ENCODE measurements around the gene ACRBP. TPM values are rescaled to one million over a fixed set of nuclear protein-coding genes. Genes with fewer than 3 reads are reported as not detected.

Gene ACRBP
- total and polyA plus RNA-seq, 2 donors (not counting 1 experiment from before 2014, with no cell fraction given), result 10.7 to 12.3 TPM

GRCh38 chr12:6666211-6666610 lies 19.0 kb upstream of the ACRBP start:
- Mint-ChIP-seq H3K27me3 (no peaks in the 10 kb centered on the region), H3K4me1 (peaks cover 17% of the 10 kb centered on the region), H3K4me3 (no peak overlapping the region), H3K27ac (peak overlapping the region; percentile 32), H3K9me3 (ENCODE audit: insufficient read depth) (no peaks in the 10 kb centered on the region)
- H3K4me2 ChIP-seq (replicated peaks; ENCODE audit: low read depth, low read length, poor library complexity, severe bottlenecking), result no peak overlapping the region
- no CpG with 5 or more reads among the region's 2 CpGs for WGBS (ENCODE audit: insufficient coverage)
- POLR2A ChIA-PET, result interaction anchor here (0.5 to 0.9 kb wide), 2 partner anchors 38 to 58 kb away, joined by 3 to 5 read pairs; partner anchors contain the start of gene COPS7A
- peaks cover 21% of the 10 kb centered on the region for H3K79me2 ChIP-seq (ENCODE audit: control insufficient read depth, insufficient read depth, low read length)
- DNase-seq, result no peak
- no peak overlapping the region for H2AFZ ChIP-seq (ENCODE audit: insufficient read depth, low read depth, low read length, poor library complexity, severe bottlenecking)
- ATAC-seq (ENCODE audit: low read depth), result no peak
- H3K36me3 ChIP-seq (replicated peaks in 1 of 2; ENCODE audit: control extremely low read depth in 1 of 2, control insufficient read depth in 1 of 2, extremely low read depth in 1 of 2, insufficient read depth in 2 of 2, low read length in 1 of 2), result peaks cover 5 to 47% of the 10 kb centered on the region in 2 experiments
- CTCF ChIA-PET, result interaction anchor here (1.4 to 1.5 kb wide), 2 partner anchors 18 to 58 kb away, joined by 3 to 9 read pairs; partner anchors contain the start of gene COPS7A
- TF ChIP-seq, protein P1, sequence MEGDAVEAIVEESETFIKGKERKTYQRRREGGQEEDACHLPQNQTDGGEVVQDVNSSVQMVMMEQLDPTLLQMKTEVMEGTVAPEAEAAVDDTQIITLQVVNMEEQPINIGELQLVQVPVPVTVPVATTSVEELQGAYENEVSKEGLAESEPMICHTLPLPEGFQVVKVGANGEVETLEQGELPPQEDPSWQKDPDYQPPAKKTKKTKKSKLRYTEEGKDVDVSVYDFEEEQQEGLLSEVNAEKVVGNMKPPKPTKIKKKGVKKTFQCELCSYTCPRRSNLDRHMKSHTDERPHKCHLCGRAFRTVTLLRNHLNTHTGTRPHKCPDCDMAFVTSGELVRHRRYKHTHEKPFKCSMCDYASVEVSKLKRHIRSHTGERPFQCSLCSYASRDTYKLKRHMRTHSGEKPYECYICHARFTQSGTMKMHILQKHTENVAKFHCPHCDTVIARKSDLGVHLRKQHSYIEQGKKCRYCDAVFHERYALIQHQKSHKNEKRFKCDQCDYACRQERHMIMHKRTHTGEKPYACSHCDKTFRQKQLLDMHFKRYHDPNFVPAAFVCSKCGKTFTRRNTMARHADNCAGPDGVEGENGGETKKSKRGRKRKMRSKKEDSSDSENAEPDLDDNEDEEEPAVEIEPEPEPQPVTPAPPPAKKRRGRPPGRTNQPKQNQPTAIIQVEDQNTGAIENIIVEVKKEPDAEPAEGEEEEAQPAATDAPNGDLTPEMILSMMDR (IDR thresholded peaks at IDR 0.05), result no peak
- no peak for TF ChIP-seq EZH2 (IDR thresholded peaks at IDR 0.05; ENCODE audit: borderline replicate concordance, insufficient read depth, low read depth, low read length, poor library complexity, severe bottlenecking)
- no peak overlapping the region for H3K4me3 ChIP-seq (ENCODE audit: control extremely low read depth in 1 of 5, extremely low read depth in 1 of 5, insufficient read depth in 1 of 5, low read depth in 2 of 5, low read length in 4 of 5)
- peaks cover 15 to 19% of the 10 kb centered on the region in 2 donors for H3K4me1 ChIP-seq (ENCODE audit: control insufficient read depth in 2 of 2, insufficient read depth in 2 of 2, low read length in 2 of 2)
- intact Hi-C loops (cut with micrococcal nuclease), result no loop called here
- H3K27me3 ChIP-seq (replicated peaks in 1 of 4; ENCODE audit: control extremely low read depth in 1 of 4, control insufficient read depth in 3 of 4, insufficient read depth in 4 of 4, low read length in 3 of 4), result no peaks in the 10 kb centered on the region
- H3K9me3 ChIP-seq (ENCODE audit: control extremely low read depth in 1 of 3, control insufficient read depth in 2 of 3, insufficient read depth in 1 of 3, low read length in 2 of 3), result no peaks in the 10 kb centered on the region
- no peak overlapping the region for H3K9ac ChIP-seq (ENCODE audit: low read length)
- peaks cover 6% of the 10 kb centered on the region for H4K20me1 ChIP-seq (ENCODE audit: control insufficient read depth, insufficient read depth, low read length, poor library complexity, severe bottlenecking)
- no peak overlapping the region for H3K27ac ChIP-seq (ENCODE audit: low read length in 2 of 2)

DNA sequence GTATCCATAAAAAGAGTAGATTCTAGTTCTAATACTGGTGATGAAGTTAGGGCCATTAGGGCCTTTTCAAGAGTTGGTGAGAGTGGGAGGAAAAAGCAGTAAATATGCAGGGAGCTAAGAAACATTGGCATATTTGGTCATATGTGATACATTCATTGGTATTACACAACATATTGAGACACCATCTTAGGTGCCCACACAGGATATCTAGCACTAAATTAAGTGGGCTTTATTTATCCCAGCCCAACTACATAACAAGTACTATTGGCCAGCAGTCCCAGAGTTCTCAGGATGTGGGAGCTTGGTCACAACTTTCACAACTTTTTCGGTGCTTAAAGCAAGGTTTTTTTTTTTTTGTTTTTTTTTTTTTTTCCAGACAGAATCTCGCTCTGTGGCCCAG lies 17.7 kb upstream of the ACRBP start:
- POLR2A ChIA-PET, result interaction anchor here (0.6 to 1.6 kb wide), 2 partner anchors 24 to 59 kb away, joined by 3 to 4 read pairs; partner anchors contain the start of gene COPS7A
- H3K9ac ChIP-seq (ENCODE audit: low read length), result no peak overlapping the region
- no peaks in the 10 kb centered on the region for H3K9me3 ChIP-seq (ENCODE audit: control extremely low read depth in 1 of 3, control insufficient read depth in 2 of 3, insufficient read depth in 1 of 3, low read length in 2 of 3)
- H3K4me3 ChIP-seq (ENCODE audit: control extremely low read depth in 1 of 5, extremely low read depth in 1 of 5, insufficient read depth in 1 of 5, low read depth in 2 of 5, low read length in 4 of 5), result no peak overlapping the region
- H3K27me3 ChIP-seq (replicated peaks in 1 of 4; ENCODE audit: control extremely low read depth in 1 of 4, control insufficient read depth in 3 of 4, insufficient read depth in 4 of 4, low read length in 3 of 4), result no peaks in the 10 kb centered on the region
- peaks cover 0 to 34% of the 10 kb centered on the region in 2 experiments for H3K36me3 ChIP-seq (replicated peaks in 1 of 2; ENCODE audit: control extremely low read depth in 1 of 2, control insufficient read depth in 1 of 2, extremely low read depth in 1 of 2, insufficient read depth in 2 of 2, low read length in 1 of 2)
- ATAC-seq (ENCODE audit: low read depth) (no peak), DNase-seq (no peak)
- no peaks in the 10 kb centered on the region for H3K9me3 Mint-ChIP-seq (ENCODE audit: insufficient read depth)
- peaks cover 15 to 19% of the 10 kb centered on the region in 2 donors for H3K4me1 ChIP-seq (ENCODE audit: control insufficient read depth in 2 of 2, insufficient read depth in 2 of 2, low read length in 2 of 2)
- CTCF ChIA-PET, result interaction anchor here (0.6 to 2.9 kb wide), 7 partner anchors 8 to 127 kb away, joined by 3 to 10 read pairs (median 3); partner anchors contain the start of genes COPS7A and ZNF384
- H4K20me1 ChIP-seq (ENCODE audit: control insufficient read depth, insufficient read depth, low read length, poor library complexity, severe bottlenecking), result no peaks in the 10 kb centered on the region
- intact Hi-C loops (cut with micrococcal nuclease), result no loop called here
- 100% methylated on average over 1 of the region's 2 CpGs for WGBS (ENCODE audit: insufficient coverage)
- H3K27me3 Mint-ChIP-seq, result no peaks in the 10 kb centered on the region
- H3K27ac Mint-ChIP-seq, result no peak overlapping the region
- H2AFZ ChIP-seq (ENCODE audit: insufficient read depth, low read depth, low read length, poor library complexity, severe bottlenecking), result no peak overlapping the region
- H3K27ac ChIP-seq (ENCODE audit: low read length in 2 of 2), result no peak overlapping the region
- peaks cover 21% of the 10 kb centered on the region for H3K4me1 Mint-ChIP-seq
- H3K4me3 Mint-ChIP-seq, result no peak overlapping the region
- TF ChIP-seq EZH2 (IDR thresholded peaks at IDR 0.05; ENCODE audit: borderline replicate concordance, insufficient read depth, low read depth, low read length, poor library complexity, severe bottlenecking), result no peak
- TF ChIP-seq, protein P1 (IDR thresholded peaks at IDR 0.05), result no peak
- peaks cover 33% of the 10 kb centered on the region for H3K79me2 ChIP-seq (ENCODE audit: control insufficient read depth, insufficient read depth, low read length)
- H3K4me2 ChIP-seq (replicated peaks; ENCODE audit: low read depth, low read length, poor library complexity, severe bottlenecking), result no peak overlapping the region

Measured in B cell (primary cell).